K562 treated with DMSO at 1 percent for 12 hours (cell line): ENCODE measurements around the gene CT47A7. TPM values are rescaled to one million over a fixed set of nuclear protein-coding genes. Genes with fewer than 3 reads are reported as not detected.

ENCODE experiments used
- total RNA-seq: library from RNA; unstranded; fragments of 300-600 nt; gene quantifications from 2 replicates; pipeline ENCODE4 v1.2.3, GENCODE V29; 2022; ENCODE audit not compliant: insufficient read depth

CT47A7 gene
- not detected in 2 replicates for total RNA-seq

DNA sequence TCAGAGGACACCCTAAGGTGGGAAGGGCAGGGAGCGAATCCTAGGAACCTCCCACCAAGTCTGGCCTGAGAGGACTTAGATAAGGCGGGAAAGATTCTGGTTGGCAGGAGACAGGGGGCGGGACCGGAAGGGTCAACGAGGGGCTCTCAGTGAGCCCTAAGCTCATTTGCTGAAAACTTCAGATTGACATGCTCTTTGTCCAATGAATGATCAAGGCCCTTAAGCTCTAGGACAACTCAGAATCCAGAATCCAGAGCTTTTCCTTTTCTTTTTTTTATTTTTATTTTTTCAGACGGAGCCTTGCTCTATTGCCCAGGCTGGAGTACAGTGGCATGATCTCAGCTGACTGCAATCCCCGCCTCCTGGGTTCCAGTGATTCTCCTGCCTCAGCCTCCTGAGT lies at the start of gene CT47A7:
TSS of gene CT47A7 (minus strand) at position 101 of the 400 bp plus-strand sequence. CDS start 255 bp downstream, outside the sequence.

DNA sequence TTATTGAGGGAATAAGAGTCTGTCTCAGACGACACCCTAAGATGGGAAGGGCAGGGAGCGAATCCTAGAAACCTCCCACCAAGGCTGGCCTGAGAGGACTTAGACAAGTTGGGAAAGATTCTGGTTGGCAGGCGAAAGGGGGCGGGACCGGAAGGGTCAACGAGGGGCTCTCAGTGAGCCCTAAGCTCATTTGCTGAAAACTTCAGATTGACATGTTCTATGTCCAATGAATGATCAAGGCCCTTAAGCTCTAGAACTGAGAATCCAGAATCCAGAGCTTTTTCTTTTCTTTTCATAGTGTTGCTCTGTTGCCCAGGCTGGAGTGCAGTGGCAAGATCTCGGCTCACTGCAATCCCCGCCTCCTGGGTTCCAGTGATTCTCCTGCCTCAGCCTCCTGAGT lies 29.3 kb upstream of the CT47A7 start, which contains the start of gene CT47A1:
TSS of gene CT47A1 (minus strand) at position 101 of the 400 bp plus-strand sequence. CDS start 231 bp downstream, outside the sequence.

Other genes with a start within 250 kb of the CT47A7 start
- 2.4 and 4.8 TPM in 2 replicates for gene CT47B1, start 80.7 kb downstream of the CT47A7 start, total RNA-seq
- gene CT47A11, start 19.4 kb downstream of the CT47A7 start, total RNA-seq, result not detected in 2 replicates
- gene CT47A10, start 14.6 kb downstream of the CT47A7 start, total RNA-seq, result not detected in 2 replicates
- not detected in 2 replicates for gene CT47A9, start 9.7 kb downstream of the CT47A7 start, total RNA-seq
- not detected in 2 replicates for gene CT47A8, start 4.9 kb downstream of the CT47A7 start, total RNA-seq
- gene CT47A6, start 4.9 kb upstream of the CT47A7 start, total RNA-seq, result not detected in 2 replicates
- gene CT47A5, start 9.7 kb upstream of the CT47A7 start, total RNA-seq, result not detected in 2 replicates
- gene CT47A4, start 14.6 kb upstream of the CT47A7 start, total RNA-seq, result not detected in 2 replicates
- gene CT47A3, start 19.5 kb upstream of the CT47A7 start, total RNA-seq, result not detected in 2 replicates
- not detected in 2 replicates for gene CT47A2, start 24.3 kb upstream of the CT47A7 start, total RNA-seq
- gene CT47A1, start 29.2 kb upstream of the CT47A7 start, total RNA-seq, result not detected in 2 replicates
- 3.0 and 5.0 TPM in 2 replicates for gene GLUD2, start 91.0 kb upstream of the CT47A7 start, total RNA-seq